Keratinocyte (primary cell): Measurements from ENCODE around the gene WNT7B.

Experiments
- CTCF ChIP-seq, 3 experiments: IDR thresholded peaks in 1 of 3; conservative IDR thresholded peaks in 1 of 3; optimal IDR thresholded peaks in 1 of 3; 2 replicates in 2 of 3; 3 replicates in 1 of 3; pipeline versions ENCODE3 to v1.5.1; 2011; ENCODE audit warnings: low read length in 3 of 3, mild to moderate bottlenecking in 3 of 3, moderate library complexity in 2 of 3, control low read depth in 1 of 3, inconsistent platforms in 1 of 3; ENCODE audit not compliant: insufficient read depth in 2 of 3; ENCODE audit errors: extremely low read depth in 1 of 3
- EZH2 ChIP-seq: IDR thresholded peaks from one replicate; pipeline ENCODE4 v1.6.1; 2012; ENCODE audit warnings: inconsistent platforms, mild to moderate bottlenecking, low read length, moderate library complexity

GRCh38 chr22:45933506-45934167, 43.3 kb downstream of the WNT7B start:
- TF ChIP-seq CTCF (optimal IDR thresholded peaks at IDR 0.05 in 1 of 3, IDR thresholded peaks at IDR 0.05 in 1 of 3, conservative IDR thresholded peaks at IDR 0.05 in 1 of 3; ENCODE audit: extremely low read depth in 1 of 3, insufficient read depth in 2 of 3, low read length in 3 of 3) (no peak), EZH2 (no peak)
